CD4-positive, alpha-beta T cell treated with Interleukin-12 subunit alpha and Interleukin-12 subunit beta, for 1 hour (primary cell): ENCODE results near the gene CCDC97.
"Not testable (repeated sequence)": the region's sequence is repeated elsewhere in the genome, so short reads cannot be mapped to it uniquely, and the experiment has no call there.

Source experiments
- DNase-seq: peaks from one replicate; pipeline ENCODE4 v3.0.0-alpha.2; 2020

The CCDC97 gene

DNA sequence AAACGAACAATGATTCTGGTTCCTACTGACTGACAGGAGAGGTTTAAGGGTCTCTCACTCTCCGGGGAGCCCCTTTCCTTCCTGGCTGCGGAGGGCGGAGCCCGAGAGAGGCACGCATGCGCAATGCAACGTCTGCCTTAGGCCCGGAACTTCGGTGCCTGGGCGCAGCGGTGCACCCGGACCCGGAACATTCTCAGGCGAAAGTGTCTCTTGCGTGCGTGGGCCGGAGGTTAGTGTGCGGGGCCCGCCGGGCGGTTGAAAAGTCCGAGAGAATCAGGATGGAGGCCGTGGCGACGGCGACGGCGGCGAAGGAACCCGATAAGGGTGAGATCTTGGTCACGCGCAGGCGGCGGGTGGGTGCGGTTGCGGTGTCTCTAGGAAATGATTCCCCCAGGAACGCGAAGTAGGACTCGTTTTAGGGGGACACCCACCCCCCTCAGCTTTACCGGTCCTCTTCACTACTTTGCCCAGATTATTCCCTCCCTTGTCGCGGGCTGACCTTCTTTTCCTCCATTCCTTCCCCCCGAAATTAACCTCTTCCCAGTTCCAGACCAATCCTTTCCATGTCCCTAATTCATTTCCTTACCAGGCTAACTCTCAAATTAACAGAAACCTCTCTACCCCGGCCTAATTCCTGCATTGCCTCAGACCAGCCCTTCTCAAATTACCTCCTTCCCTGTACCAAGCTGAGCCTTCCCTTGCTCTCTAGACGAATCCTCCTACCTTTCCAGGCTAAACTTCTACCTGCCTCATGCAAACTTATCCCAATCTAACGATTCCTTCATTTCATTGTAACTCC is at the start of gene CCDC97:
Gene CCDC97, plus strand, starts transcription at position 140 of the 799 bp plus-strand sequence. Its CDS starts 139 bp downstream, at position 279.
- DNase-seq = peak; percentile 91

DNA sequence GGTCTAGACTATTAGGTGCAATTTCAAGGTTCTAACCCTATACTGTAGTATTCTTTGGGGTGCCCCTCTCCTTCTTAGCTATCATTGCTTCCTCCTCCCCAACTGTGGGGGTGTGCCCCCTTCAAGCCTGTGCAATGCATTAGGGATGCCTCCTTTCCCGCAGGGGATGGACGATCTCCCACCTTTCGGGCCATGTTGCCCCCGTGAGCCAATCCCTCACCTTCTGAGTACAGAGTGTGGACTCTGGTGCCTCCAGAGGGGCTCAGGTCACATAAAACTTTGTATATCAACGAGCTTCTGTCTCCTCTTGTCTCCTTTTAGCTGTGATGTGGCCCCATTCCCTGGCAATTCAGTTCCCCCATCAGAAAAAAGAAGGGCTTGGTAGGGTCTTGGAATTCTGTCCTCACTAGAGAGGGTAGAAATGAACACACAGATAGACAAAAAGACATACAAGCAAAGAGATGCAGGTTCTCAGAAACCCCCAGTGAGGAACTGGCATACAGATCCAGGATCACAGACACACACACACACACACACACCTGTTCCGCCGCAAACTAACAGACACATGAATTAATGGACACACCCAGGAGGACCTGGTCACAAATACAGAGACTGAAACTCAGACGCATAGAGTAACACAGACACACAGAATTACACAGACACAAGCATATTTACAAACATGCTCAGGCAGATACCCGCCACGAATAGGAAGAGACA is 48.3 kb upstream of the CCDC97 start:
- no peak for DNase-seq

GRCh38 chr19:41263042-41263849 is 46.7 kb upstream of the CCDC97 start:
- peak; percentile 89 for DNase-seq

DNA sequence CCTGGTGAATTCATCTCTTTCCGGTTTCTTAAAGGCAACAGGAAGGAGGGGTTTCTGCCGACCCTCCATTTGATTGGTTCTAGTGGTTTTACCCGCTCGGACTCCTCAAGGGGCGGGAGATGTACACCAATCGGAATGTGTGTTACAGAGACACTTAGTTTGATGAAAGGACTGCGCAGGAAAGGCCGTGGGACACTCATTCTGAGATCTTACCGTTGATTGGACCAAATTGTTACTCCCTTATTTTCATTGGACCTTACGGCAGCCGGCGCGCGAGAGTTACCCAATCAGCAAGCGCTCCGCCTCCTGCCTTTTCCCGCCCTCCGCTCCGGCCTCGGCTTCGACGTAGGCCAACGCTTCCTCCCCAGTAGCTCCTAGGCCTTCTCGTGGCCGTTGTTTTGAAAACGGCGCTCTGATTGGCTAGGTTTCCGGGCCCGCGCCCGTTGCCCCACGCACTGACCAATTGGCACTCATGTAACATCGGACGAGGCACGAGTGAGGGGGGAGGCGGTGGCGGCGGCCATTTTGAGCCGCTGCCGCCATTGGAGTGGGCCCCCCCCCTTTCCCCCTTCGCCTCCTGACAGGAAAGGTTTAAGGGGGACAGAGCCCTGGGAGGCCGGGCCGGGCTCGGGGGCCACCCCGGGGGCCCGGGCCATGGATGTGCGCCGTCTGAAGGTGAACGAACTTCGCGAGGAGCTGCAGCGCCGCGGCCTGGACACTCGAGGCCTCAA is 46.0 kb upstream of the CCDC97 start, which contains the start of gene HNRNPUL1:
Gene HNRNPUL1, plus strand, starts transcription at position 523 of the 731 bp plus-strand sequence. Its CDS starts 132 bp downstream, at position 655.
- DNase-seq = peak; percentile 100

DNA sequence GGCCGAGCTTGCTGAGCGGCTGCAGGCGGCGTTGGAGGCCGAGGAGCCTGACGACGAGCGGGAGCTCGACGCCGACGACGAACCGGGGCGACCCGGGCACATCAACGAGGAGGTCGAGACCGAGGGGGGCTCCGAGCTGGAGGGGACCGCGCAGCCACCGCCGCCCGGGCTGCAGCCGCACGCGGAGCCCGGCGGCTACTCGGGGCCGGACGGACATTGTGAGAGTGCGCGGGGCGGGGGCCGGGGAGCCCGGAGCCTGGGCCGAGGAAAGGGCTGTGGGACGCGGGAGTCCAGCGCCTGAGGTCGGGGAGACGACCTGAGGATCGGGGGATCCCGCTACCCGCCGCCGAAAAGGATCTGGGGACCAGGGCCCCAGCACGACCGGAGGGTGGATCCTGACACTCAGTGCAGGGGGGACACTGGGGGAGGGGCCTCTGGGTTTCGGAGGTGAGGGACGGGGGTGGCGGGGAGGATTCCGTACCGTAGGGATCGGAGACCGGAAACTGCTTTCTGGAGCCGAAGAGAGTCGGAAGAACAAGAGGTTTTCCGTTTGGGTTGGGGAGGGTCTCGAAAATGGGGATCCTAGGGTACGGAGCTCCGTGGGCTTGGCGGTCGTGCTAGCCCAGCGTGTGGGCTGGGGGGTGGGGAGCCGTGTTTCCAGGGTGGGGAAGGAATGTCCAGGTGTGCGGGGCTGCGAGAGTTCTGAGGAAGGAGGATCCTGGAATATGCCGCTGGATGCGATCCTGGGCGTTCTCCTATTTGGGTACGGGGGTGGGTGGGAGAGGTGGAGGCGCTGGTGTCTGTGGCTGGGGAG is 45.2 kb upstream of the CCDC97 start:
- DNase-seq = peak; percentile 47

DNA sequence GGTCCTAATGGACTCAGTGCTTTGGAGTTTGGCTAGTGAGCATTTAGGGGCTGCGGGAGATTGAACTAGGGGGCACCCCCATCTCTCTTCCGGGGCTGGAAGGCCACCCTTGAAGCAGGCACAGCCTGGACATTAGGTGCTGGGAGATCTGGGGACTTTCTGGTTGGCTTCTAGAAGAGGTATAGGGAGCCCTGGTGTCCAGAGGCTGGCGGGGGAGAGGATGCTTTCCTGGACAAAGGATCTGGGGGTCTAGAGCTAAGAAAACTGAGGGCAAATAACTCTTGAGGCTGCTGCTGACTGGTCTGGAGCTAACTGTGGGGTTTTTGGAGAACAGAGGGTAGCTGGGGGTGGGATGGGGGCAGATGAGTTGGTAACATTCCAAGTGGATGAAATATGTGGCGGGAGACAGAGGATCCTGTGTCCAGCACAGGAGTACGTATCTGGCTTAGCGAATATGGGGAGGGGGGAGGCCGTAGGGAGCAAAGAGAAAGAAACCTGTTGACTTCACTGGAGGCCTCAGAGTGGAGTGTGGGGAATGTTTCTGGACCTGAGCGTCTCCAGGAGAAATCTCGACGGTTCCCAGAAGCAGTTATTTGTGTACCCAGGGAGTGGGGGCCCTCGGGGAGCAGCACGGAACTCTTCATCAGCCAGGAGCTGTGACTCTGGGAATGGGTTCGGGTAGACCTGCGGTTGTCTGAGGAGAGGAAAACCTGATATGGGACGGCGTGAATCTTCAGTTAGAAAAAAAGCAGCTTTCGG is 44.4 kb upstream of the CCDC97 start:
- no peak for DNase-seq

- no peak for DNase-seq
Observed at GRCh38 chr19:41269055-41269454, 40.9 kb upstream of the CCDC97 start.

DNA sequence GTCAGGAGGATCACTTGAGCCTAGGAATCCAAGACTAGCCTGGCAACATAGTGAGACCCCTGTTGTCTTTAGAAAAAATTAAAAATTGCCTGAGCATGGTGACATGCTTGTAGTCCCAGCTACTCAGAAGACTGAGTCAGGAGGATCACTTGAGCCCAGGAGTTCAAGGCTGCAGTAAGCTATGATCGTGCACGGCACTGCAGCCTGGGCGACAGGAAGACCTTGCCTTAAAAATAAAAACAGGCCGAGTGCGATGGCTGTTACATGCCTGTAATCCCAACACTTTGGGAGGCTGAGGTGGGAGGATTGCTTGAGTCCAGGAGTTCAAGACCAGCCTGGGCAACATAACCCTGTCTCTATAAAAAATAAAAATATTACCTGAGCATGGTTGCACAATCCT is 40.4 kb upstream of the CCDC97 start:
- no peak for DNase-seq

GRCh38 chr19:41273076-41273475 is 36.9 kb upstream of the CCDC97 start:
- DNase-seq = no peak

- no peak for DNase-seq
Observed at GRCh38 chr19:41274802-41275201, 35.2 kb upstream of the CCDC97 start.

- no peak for DNase-seq
Observed at GRCh38 chr19:41276231-41276630, 33.7 kb upstream of the CCDC97 start.

DNA sequence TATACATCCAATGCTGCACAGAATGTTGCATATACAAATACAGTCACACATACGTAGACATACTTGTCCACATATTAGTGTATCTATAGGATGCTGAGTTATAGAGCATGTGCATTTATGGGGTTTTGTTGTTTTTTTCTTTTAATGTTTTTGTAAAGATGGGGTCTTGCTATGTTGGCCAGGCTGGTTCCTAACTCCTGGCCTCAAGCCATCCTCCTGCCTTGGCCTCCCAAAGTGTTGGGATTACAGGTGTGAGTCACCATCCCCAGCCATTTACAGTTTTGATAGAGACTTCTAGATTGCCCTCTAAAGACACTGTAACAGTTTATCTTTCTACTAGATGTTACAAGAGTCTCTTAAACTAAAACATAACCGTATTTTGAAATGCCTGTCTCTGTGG is 31.5 kb upstream of the CCDC97 start:
- DNase-seq = no peak

GRCh38 chr19:41288673-41289530 is 21.1 kb upstream of the CCDC97 start:
- no peak for DNase-seq

- DNase-seq = not testable (repeated sequence)
Observed at GRCh38 chr19:41289814-41290213, 20.2 kb upstream of the CCDC97 start.

- no peak for DNase-seq
Observed at GRCh38 chr19:41294393-41294792, 15.6 kb upstream of the CCDC97 start.

DNA sequence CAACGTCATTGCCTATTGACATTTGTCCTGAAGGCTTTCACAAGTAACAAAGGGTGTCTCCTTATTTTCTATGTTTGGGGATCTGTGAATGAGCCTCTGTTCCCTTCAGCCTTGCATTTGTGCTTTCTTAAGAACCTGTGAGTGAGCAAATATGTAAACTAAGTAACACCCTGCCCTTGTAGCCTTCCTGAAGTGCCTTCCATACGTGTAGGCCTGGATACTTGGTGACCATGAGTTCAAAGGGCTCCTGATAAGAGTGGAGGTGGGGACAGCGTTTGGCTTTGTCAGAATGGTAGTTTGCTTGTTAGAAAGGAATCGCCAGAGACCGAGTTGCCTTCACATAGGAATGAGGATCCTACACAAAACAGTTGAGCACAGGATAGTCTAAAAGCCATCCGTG is 14.5 kb upstream of the CCDC97 start:
- DNase-seq = no peak

DNA sequence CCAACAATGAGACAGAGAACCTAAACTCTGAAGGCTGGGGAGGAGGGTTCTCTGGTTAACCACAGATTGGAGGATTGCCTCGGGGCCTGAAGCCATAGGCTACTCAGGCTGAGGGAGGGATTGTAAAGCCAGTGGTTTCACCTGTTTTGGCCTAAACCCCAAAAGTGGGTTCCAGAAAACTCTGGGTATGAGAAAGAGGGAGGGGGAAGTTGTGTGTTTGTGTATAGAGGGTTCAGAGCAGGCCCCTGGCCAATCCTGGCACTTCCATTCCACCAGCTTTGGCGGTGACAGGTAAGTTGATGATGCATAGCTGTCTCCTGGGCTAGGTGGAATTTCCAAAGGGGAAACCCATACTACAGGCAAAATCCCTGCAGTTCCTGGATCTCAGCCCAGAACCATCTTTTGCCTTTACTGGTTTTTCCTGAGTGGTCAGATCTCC is 13.5 kb upstream of the CCDC97 start:
- peak; percentile 39 for DNase-seq

DNA sequence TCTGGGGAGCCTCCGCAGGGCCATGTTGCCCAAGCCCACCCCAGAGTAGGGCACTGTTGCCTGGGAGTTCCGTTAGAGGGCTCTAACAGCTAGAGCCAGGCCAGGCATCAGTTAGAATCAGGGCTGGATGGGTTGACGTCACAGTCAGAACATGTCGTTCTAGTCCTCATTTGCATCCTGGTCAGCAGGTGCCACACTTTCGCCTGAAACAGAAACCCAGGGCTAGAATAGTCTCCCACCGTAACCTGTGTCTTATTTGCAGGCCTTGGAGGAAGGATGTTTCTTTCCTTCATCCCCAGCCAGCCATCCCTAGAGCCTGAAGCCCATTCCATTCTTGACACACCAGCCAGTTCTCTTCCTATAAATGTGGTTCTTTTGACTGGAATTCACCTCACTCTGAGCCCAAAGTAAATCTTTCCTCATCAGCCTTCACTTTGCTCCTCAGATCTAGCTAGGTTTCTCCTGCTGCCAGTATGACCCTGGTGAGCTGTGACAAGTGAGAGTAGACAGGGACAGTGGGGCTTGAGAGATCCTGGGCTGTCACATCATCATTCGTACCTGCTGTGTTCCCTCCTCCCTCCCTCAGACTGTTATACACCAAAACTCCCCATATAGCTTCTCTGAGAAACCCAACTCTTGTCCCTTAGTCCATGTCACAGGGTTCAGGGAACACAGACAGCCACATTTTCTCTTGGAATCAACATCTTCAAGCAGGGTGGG is 12.2 kb upstream of the CCDC97 start:
- DNase-seq = peak; percentile 53

DNA sequence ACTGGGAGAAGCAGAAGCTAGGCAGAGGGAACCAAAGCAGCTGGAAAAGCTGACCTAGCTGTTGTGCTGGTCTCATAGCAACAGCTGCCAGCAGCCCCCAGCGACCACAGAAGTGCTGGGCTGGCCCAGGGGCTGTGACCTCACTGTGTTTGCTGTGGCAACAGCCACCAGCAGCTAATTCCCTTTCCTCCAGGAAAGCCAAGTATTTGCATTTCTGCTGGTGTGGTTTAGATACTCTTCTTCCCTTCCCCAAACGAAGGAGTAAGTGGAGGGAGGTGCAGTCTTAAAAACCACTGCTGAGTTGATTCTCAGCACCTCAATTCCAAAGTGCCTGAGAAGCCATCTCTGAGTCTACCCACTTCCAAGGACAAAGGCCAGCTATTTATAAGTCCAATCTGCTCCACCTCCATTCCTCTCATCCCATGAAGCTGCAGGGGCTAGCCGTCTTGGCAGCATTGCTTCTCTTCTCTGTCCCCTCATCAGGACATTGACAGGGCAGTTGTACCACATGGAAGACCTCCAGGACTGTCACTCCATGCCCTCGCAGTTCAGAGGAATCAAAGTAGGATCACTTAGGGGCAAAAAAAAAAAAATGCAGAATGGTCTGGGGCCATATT is 11.5 kb upstream of the CCDC97 start:
- DNase-seq = peak; percentile 79
